ENCODE results near the gene FRRS1.
"Not testable (repeated sequence)": the region's sequence is repeated elsewhere in the genome, so short reads cannot be mapped to it uniquely, and the experiment has no call there.

The FRRS1 gene

GRCh38 chr1:99764909-99765308 lies 1.5 kb downstream of the FRRS1 start:
- no peak for DNase-seq

GRCh38 chr1:99764439-99764838 lies 2.0 kb downstream of the FRRS1 start:
- no peak for DNase-seq

DNA sequence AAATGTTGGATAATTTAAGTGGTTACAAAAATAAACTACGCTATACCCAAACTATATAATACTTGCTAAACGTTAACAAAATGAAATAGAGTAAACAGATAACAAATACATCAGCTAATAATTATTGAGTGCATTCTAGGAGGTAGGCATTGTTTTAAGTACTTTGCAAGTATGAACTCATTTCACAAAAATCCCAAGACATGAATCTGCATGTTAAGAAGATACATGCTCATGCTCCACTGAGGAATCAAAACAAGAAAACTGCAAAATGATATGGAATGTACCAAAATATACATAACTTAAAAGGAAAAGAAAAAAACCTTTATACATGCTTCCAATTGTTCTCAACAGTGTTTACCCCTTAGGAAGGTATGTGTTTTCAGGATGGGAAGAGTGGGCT lies 2.5 kb downstream of the FRRS1 start:
- no peak for DNase-seq

DNA sequence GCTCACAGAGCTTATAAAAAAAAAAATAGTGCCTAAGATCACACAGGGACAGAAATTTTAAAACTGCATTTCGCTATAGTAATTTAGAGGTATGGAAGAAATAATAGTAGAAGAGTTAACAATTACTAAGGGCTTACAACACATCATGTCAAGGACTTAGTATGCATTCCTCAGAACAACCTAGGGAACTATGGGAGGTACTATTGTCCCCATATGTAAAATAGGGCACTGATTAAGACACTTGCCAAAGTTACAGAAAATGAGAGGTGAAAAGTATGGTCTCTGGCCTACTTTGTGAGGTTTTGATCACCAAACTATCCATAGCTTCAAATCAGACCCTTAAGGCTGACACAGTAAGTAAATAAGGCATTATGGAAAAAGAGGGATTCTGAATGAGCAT lies 4.7 kb downstream of the FRRS1 start:
- no peak for DNase-seq

- no peak for DNase-seq
Measured at GRCh38 chr1:99759518-99760160, 6.8 kb downstream of the FRRS1 start.

GRCh38 chr1:99758686-99759517 lies 7.5 kb downstream of the FRRS1 start:
- DNase-seq, result not testable (repeated sequence)

- DNase-seq, result no peak
Measured at GRCh38 chr1:99758073-99758511, 8.3 kb downstream of the FRRS1 start.

- DNase-seq, result no peak
Measured at GRCh38 chr1:99756598-99756997, 9.8 kb downstream of the FRRS1 start.

DNA sequence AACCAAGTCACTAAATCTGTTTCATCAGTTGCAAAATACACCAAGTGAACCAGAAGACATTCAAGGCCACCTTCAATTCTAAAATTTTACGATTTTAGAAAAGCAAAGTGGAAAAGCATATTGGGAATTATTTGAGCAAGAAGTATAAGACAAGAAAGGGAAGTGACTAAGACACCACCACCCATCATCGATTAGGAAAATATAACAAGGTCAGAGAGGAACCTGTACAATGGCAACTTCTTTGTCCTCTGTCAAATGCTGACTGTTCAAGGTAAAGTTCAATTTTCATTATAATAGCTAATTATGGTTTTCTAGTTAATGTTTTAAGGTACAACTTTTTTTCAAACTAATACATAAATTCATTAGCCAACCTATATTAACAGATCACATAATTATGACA lies 10.8 kb downstream of the FRRS1 start:
- no peak for DNase-seq

GRCh38 chr1:99754697-99755096 lies 11.7 kb downstream of the FRRS1 start:
- no peak for DNase-seq

- DNase-seq, result no peak
Measured at GRCh38 chr1:99754055-99754626, 12.3 kb downstream of the FRRS1 start.

GRCh38 chr1:99751877-99752504 lies 14.4 kb downstream of the FRRS1 start:
- DNase-seq, result no peak

GRCh38 chr1:99749504-99750347 lies 16.7 kb downstream of the FRRS1 start:
- DNase-seq, result no peak

DNA sequence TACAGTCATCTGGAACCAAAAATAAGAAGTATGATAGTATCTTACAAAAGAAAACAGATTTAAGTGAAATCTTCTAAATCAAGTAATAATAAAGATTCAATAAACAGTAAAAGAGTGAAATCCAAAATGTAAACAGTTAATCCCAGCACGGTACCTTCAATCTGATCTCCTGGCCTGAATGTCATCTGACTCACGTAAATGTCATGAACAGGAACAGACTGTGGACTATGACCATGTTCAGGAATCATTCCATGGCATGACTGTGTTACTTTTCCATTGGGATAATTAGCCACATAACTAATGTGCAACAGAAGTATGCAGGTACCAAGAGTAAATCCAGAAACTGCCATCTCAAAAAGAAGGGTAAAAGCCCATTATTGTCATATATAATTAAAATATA lies 18.0 kb downstream of the FRRS1 start:
- no peak for DNase-seq

GRCh38 chr1:99745684-99746083 lies 20.8 kb downstream of the FRRS1 start:
- DNase-seq, result no peak

GRCh38 chr1:99745061-99745460 lies 21.4 kb downstream of the FRRS1 start:
- no peak for DNase-seq

GRCh38 chr1:99740141-99740540 lies 26.3 kb downstream of the FRRS1 start:
- DNase-seq, result no peak

DNA sequence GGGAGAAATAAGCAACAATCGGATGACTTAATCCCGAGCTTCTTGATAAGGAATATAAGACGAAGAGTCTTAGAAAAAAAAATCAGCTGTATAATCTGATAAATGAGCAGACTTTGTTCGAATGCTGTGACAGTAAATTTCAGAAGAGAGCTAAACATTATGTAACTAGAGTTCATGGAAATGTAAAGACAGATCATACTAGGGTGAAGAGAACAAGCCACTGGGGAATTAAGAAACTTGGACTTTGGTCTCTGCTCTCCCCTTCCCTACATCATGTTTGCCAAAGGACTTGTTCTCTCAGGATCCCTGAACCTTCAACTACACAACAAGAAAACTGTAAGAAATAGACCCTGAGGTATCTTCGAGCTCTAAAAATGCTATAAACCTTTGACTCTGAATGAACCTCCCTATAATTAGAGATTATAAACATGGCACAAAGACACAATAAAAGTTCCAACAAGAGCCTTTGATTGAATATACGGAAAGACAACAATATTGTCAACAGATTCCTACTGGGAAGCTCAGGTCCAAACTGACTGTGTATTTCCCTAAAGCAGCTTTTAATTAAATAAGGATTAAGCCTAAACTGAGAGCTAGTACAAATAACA lies 27.5 kb downstream of the FRRS1 start:
- no peak for DNase-seq

DNA sequence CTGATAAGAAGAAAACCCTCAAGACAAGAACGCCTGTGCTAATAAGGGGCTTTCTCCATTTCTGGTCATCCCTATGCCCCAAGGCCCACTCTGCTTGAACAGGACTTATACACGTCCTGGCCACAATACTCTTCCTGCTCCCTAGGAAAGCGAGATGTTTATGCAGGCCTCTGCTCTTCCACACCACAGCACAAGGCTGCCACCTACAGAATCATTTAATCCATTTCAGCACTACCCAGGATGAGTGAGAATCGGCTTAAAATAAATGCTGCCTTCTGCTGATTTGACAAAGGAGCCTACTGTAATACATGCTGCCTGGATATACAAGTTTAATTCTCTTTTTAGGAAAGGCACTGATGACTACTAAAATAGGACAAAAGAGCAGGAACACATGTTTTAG lies 29.4 kb downstream of the FRRS1 start:
- DNase-seq, result no peak

DNA sequence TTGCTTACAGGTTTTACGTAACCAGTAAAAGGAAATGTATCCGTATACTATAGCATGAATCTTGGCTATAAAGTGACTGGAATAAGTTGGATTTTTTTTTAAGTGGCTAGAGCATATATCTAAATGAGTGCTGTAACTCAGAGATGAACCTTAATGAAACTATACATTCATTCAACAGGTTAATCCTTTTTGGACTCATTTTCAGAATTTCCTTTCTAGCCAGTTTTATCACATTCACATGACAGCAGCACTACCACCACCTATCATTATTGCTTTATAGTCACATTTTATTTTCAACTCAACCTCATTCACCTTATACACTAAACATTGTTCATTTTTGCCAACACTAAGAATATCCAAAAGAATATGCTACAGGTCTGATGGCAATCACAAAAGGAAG lies 30.6 kb downstream of the FRRS1 start:
- DNase-seq, result no peak

DNA sequence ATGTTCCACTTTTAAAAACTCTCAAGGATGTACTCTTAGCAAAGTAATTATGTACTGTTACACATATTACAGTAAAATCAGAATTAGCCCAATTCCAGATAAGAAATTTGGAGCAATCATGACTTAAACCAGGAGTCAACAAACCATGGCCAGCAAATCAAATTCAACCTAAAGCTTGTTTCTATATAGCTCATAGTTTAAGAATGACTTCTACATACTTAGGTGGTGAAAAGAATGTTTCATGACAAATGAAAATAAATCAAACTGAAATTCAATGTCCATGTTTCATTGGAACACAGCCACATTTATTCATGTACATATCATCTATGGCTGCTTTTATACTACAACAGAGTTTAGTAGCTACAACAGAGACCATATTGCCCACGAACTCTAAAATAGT lies 35.1 kb downstream of the FRRS1 start:
- DNase-seq, result no peak

DNA sequence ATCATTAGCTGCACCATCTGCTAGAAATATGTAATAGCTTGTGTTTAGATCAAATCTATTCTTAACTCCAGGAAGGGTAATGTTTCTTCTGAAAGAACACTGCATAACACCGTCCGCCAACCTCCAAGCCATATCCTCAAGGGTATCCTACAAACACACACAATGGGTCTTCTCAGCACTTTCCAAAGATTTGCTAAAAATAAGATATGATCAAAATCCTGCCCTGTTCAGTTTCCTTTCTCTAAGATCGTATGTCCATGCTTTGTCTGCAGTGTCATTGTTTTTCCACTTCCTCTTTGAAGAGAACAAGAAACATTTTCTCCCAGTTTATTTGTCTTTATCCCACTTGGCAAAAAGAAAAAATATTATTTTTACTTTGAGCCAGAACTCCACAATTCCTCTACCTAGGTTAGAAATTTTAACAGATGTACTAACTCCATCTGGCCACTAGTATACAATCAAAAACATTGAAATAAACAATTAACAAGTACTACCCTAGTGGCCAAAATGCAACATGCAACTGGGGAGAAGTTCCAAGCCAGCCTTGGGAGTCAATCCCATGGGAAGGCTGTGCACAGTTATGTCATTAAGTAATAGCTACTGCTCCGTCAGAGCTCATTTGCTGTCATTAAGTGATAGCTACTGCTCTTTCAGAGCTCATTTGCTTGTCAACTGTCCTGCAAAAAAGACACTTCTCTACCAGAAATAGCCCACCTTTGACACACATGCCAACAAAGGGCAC lies 37.8 kb downstream of the FRRS1 start:
- no peak for DNase-seq
